Measurements from ENCODE around the gene CLASP1.
"Not testable (repeated sequence)": the region's sequence is repeated elsewhere in the genome, so short reads cannot be mapped to it uniquely, and the experiment has no call there.

Gene CLASP1

GRCh38 chr2:121334581-121335293, 314.5 kb downstream of the CLASP1 start:
- peak; percentile 64 for DNase-seq (ENCODE audit: low spot score)
- TF ChIP-seq, protein P1, sequence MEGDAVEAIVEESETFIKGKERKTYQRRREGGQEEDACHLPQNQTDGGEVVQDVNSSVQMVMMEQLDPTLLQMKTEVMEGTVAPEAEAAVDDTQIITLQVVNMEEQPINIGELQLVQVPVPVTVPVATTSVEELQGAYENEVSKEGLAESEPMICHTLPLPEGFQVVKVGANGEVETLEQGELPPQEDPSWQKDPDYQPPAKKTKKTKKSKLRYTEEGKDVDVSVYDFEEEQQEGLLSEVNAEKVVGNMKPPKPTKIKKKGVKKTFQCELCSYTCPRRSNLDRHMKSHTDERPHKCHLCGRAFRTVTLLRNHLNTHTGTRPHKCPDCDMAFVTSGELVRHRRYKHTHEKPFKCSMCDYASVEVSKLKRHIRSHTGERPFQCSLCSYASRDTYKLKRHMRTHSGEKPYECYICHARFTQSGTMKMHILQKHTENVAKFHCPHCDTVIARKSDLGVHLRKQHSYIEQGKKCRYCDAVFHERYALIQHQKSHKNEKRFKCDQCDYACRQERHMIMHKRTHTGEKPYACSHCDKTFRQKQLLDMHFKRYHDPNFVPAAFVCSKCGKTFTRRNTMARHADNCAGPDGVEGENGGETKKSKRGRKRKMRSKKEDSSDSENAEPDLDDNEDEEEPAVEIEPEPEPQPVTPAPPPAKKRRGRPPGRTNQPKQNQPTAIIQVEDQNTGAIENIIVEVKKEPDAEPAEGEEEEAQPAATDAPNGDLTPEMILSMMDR (IDR thresholded peaks at IDR 0.05): no peak
- no peak overlapping the region for H3K27ac ChIP-seq
- no peak overlapping the region for H3K4me3 ChIP-seq

- Histone ChIP-seq H3K4me3 (no peak overlapping the region), H3K27ac (no peak overlapping the region)
- peak; percentile 47 for DNase-seq (ENCODE audit: low spot score)
- TF ChIP-seq, protein P1 (IDR thresholded peaks at IDR 0.05): no peak
These were observed 315.3 kb downstream of the CLASP1 start for GRCh38 chr2:121333834-121334558.

DNA sequence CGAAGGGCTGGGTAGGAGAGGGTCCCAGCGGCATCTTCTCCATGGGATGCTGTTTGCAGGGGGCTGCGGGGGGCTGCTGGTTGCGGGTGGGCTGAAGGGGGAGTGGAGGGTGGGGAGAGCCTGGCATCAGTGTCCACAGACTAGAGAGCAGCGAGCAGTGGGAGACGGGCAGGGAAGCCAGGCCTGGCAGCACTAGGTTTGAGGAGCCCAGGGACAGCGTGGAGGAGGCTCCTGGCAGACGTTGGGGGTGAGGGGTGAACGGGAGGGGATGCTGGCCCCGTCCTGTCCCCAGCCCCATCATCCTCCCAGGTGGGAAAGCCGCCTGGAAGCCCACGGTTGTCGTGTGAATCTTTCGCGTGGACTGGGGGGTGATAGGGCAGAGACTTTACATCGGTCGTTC, 316.0 kb downstream of the CLASP1 start:
- Histone ChIP-seq H3K27ac (no peak overlapping the region), H3K4me3 (no peak overlapping the region)
- TF ChIP-seq, protein P1 (IDR thresholded peaks at IDR 0.05): no peak
- peak; percentile 40 for DNase-seq (ENCODE audit: low spot score)

DNA sequence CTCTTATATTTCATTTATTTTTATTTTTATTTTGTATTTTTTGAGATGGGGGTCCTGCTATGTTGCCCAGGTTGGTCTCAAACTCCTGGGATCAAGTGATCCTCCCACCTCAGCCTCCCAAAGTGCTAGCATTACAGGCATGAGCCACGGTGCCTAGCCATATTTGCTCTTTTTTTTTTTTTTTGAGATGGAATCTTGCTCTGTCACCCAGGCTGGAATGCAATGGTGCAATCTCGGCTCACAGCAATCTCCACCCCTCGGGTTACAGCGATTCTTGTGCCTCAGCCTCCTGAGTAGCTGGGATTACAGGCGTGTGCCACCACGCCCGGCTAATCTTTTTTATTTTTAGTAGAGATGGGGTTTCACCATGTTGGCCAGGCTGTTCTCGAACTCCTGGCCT, 317.9 kb downstream of the CLASP1 start:
- not testable (repeated sequence) for DNase-seq (ENCODE audit: low spot score); H3K27ac ChIP-seq; H3K4me3 ChIP-seq

DNA sequence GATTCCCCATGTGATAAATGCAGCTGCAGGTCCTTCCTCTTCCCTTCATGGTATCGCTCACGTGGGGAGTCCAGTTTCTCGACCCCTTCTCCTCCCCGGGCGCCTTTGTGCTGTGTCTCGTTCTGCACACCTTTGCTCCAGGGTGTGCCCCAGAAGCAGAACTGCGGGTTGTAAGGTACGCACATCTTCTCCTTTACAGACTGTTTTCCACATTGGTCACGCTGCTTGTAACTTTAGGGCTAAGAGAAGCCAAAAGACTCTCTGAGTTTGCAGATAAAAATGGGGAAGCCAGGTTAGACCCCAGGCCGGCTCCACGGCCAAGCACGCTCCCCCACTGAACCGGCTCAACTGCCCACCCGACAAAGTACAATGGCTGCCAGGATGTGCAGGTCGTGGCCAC, 318.3 kb downstream of the CLASP1 start:
- TF ChIP-seq, protein P1 (IDR thresholded peaks at IDR 0.05): no peak
- Histone ChIP-seq H3K27ac (no peak overlapping the region), H3K4me3 (no peak overlapping the region)
- DNase-seq (ENCODE audit: low spot score): peak; percentile 26

DNA sequence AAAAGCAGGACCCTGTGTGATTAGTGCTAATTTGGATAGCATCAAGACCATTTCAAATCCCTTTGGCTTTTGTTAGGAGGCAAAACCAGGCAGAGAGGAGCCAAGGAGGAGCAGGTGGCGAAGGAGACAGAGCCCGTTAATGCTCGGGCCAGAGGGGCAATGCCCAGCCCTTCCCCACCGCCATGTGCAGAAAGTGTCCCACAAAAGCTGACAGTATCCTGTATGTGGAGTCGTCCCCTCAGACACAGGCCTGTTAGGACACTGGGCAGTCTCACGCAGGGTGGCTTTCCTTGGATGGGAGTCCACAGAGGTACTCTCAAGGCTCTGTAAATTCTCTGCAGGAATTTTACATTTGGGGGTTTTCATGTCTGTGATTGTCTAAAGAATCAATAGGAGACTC, 319.5 kb downstream of the CLASP1 start:
- no peak overlapping the region for H3K4me3 ChIP-seq
- TF ChIP-seq, protein P1 (IDR thresholded peaks at IDR 0.05): no peak
- H3K27ac ChIP-seq: no peak overlapping the region
- DNase-seq (ENCODE audit: low spot score): peak; percentile 22

- TF ChIP-seq, protein P1 (IDR thresholded peaks at IDR 0.05): no peak
- Histone ChIP-seq H3K4me3 (no peak overlapping the region), H3K27ac (no peak overlapping the region)
- no peak for DNase-seq (ENCODE audit: low spot score)
These were observed 322.6 kb downstream of the CLASP1 start for GRCh38 chr2:121326628-121327027.

Data from coronary artery (tissue), 2 donors.